ENCODE measurements around the gene TP73. TPM values are rescaled to one million over a fixed set of nuclear protein-coding genes. Genes with fewer than 3 reads are reported as not detected.

TP73 gene
- polyA plus RNA-seq, 1 donor from 2014 or later, result not detected

- Histone ChIP-seq H3K4me2 (ENCODE audit: low read length) (no peak overlapping the region), H3K4me3 (ENCODE audit: low read length) (no peak overlapping the region), H3K36me3 (ENCODE audit: insufficient read depth, low read length) (no peaks in the 10 kb centered on the region), H2AFZ (ENCODE audit: low read depth, low read length) (no peak overlapping the region), H3K79me2 (replicated peaks; ENCODE audit: insufficient read depth, low read length) (no peaks in the 10 kb centered on the region), H3F3A (ENCODE audit: insufficient read depth, low read length, poor library complexity, severe bottlenecking) (no peaks in the 10 kb centered on the region), H3K27ac (ENCODE audit: low read length) (no peak overlapping the region), H3K9me3 (ENCODE audit: low read length) (no peaks in the 10 kb centered on the region), H3K9ac (ENCODE audit: low read length) (no peak overlapping the region), H3K9me2 (ENCODE audit: insufficient read depth, low read length) (no peaks in the 10 kb centered on the region), H4K20me1 (ENCODE audit: insufficient read depth) (no peaks in the 10 kb centered on the region), H3K27me3 (ENCODE audit: insufficient read depth, low read depth, low read length) (no peaks in the 10 kb centered on the region)
- no peak for TF ChIP-seq SMC3 (conservative IDR thresholded peaks at IDR 0.05; ENCODE audit: poor library complexity)
- TF ChIP-seq CTCF (IDR thresholded peaks at IDR 0.05; ENCODE audit: poor library complexity, severe bottlenecking), result no peak
- no peak for TF ChIP-seq EZH2 (IDR thresholded peaks at IDR 0.05; ENCODE audit: borderline replicate concordance, insufficient read depth, low read length, poor library complexity, severe bottlenecking)
- no peak for TF ChIP-seq POLR2AphosphoS5 (IDR thresholded peaks at IDR 0.05)
- TF ChIP-seq TAF1 (IDR thresholded peaks at IDR 0.05; ENCODE audit: low read depth), result no peak
- TF ChIP-seq RAD21 (conservative IDR thresholded peaks at IDR 0.05), result no peak
- TF ChIP-seq, protein P1, sequence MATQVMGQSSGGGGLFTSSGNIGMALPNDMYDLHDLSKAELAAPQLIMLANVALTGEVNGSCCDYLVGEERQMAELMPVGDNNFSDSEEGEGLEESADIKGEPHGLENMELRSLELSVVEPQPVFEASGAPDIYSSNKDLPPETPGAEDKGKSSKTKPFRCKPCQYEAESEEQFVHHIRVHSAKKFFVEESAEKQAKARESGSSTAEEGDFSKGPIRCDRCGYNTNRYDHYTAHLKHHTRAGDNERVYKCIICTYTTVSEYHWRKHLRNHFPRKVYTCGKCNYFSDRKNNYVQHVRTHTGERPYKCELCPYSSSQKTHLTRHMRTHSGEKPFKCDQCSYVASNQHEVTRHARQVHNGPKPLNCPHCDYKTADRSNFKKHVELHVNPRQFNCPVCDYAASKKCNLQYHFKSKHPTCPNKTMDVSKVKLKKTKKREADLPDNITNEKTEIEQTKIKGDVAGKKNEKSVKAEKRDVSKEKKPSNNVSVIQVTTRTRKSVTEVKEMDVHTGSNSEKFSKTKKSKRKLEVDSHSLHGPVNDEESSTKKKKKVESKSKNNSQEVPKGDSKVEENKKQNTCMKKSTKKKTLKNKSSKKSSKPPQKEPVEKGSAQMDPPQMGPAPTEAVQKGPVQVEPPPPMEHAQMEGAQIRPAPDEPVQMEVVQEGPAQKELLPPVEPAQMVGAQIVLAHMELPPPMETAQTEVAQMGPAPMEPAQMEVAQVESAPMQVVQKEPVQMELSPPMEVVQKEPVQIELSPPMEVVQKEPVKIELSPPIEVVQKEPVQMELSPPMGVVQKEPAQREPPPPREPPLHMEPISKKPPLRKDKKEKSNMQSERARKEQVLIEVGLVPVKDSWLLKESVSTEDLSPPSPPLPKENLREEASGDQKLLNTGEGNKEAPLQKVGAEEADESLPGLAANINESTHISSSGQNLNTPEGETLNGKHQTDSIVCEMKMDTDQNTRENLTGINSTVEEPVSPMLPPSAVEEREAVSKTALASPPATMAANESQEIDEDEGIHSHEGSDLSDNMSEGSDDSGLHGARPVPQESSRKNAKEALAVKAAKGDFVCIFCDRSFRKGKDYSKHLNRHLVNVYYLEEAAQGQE (IDR thresholded peaks at IDR 0.05; ENCODE audit: borderline replicate concordance), result no peak
- no peak for TF ChIP-seq EP300 (conservative IDR thresholded peaks at IDR 0.05; ENCODE audit: poor library complexity, severe bottlenecking)
- TF ChIP-seq MXI1 (conservative IDR thresholded peaks at IDR 0.05; ENCODE audit: poor library complexity, severe bottlenecking), result no peak
Observed at GRCh38 chr1:3785045-3785444, 132.7 kb downstream of the TP73 start.

- no peaks in the 10 kb centered on the region for H3K36me3 ChIP-seq (ENCODE audit: insufficient read depth, low read length)
- no peak overlapping the region for H2AFZ ChIP-seq (ENCODE audit: low read depth, low read length)
- no peak overlapping the region for H3K4me3 ChIP-seq (ENCODE audit: low read length)
- H3K27me3 ChIP-seq (ENCODE audit: insufficient read depth, low read depth, low read length), result no peaks in the 10 kb centered on the region
- TF ChIP-seq TAF1 (IDR thresholded peaks at IDR 0.05; ENCODE audit: low read depth) (no peak), EP300 (conservative IDR thresholded peaks at IDR 0.05; ENCODE audit: poor library complexity, severe bottlenecking) (no peak), MXI1 (conservative IDR thresholded peaks at IDR 0.05; ENCODE audit: poor library complexity, severe bottlenecking) (no peak), EZH2 (IDR thresholded peaks at IDR 0.05; ENCODE audit: borderline replicate concordance, insufficient read depth, low read length, poor library complexity, severe bottlenecking) (no peak), CTCF (IDR thresholded peaks at IDR 0.05; ENCODE audit: poor library complexity, severe bottlenecking) (no peak), POLR2AphosphoS5 (IDR thresholded peaks at IDR 0.05) (no peak), RAD21 (conservative IDR thresholded peaks at IDR 0.05) (no peak), SMC3 (conservative IDR thresholded peaks at IDR 0.05; ENCODE audit: poor library complexity) (no peak)
- TF ChIP-seq, protein P1 (IDR thresholded peaks at IDR 0.05; ENCODE audit: borderline replicate concordance), result no peak
- H3K9me2 ChIP-seq (ENCODE audit: insufficient read depth, low read length), result no peaks in the 10 kb centered on the region
- H3K79me2 ChIP-seq (replicated peaks; ENCODE audit: insufficient read depth, low read length), result no peaks in the 10 kb centered on the region
- no peak overlapping the region for H3K27ac ChIP-seq (ENCODE audit: low read length)
- H3K9ac ChIP-seq (ENCODE audit: low read length), result no peak overlapping the region
- H3K9me3 ChIP-seq (ENCODE audit: low read length), result no peaks in the 10 kb centered on the region
- H3F3A ChIP-seq (ENCODE audit: insufficient read depth, low read length, poor library complexity, severe bottlenecking), result no peaks in the 10 kb centered on the region
- H3K4me2 ChIP-seq (ENCODE audit: low read length), result no peak overlapping the region
- H4K20me1 ChIP-seq (ENCODE audit: insufficient read depth), result no peaks in the 10 kb centered on the region
Observed at GRCh38 chr1:3785456-3786157, 133.3 kb downstream of the TP73 start.

Data from neural cell (in vitro differentiated cells).